Measurements from ENCODE around the gene PBX4.

PBX4 gene

GRCh38 chr19:19523177-19523576 lies 95.3 kb downstream of the PBX4 start:
- no peak for DNase-seq

DNA sequence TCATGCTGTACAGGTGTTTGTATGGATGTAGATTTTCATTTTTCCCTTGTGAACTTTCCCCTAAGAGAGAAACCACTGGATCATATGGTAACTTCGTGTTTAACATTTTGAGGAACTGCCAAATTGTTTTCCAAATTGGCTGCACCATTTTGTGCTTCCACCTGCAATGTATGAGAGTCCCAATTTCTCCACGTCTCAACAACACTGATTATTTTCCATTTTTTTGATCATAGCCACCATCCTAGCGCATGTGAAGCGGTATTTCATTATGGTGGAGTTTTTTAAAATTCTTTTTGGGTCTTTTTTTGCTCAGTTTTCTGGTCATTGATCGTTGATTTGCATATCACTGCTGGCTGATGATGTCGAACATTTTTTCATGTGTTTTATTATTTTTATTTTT lies 97.5 kb downstream of the PBX4 start:
- DNase-seq: no peak

- DNase-seq: no peak
Observed at GRCh38 chr19:19517235-19517619, 101.3 kb downstream of the PBX4 start.

GRCh38 chr19:19515642-19516519 lies 102.6 kb downstream of the PBX4 start, which contains the start of gene NDUFA13:
Gene NDUFA13 (plus strand): TSS chr19:19516225. CDS start chr19:19516239, 14 bp downstream.
- DNase-seq: peak; percentile 94

DNA sequence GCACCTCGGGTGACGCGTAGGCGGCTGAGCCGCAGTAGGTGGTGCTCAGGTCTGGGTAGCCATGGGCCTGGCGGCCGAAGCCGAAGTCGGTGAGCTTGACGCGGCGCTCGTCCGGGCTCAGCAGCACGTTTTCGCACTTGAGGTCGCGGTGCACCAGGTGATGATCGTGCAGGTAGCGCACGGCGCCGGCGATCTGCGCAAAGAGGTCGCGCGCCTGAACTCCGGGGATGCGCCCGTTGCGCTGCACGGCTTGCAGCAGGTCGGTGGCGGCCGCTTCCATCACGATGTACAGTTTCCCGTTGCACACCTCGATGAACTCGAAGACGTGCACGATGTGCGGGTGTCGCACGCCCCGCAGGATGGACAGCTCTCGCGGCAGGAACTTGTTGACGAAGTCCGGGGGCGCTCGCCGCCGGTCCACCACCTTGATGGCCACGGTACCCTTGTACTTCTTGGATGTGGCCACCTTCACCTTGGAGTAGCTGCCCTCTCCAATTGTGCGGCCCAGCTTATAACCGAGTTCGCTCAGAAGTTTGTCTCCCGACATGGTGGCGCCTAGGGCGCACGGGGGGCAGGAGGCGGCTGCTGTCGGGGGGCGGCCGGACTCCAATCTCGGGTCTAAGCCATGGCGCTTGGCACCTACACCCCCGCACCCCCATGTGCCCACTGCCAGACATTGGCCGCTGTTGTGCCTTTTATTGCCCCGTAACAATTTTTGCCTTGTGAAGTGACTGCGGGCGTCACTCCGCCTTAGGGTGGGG lies 103.4 kb downstream of the PBX4 start, which contains the start of gene TSSK6:
Gene TSSK6 (minus strand): TSS at position 668 of the 761 bp plus-strand sequence. CDS start 121 bp downstream, at position 547.
- DNase-seq: no peak

DNA sequence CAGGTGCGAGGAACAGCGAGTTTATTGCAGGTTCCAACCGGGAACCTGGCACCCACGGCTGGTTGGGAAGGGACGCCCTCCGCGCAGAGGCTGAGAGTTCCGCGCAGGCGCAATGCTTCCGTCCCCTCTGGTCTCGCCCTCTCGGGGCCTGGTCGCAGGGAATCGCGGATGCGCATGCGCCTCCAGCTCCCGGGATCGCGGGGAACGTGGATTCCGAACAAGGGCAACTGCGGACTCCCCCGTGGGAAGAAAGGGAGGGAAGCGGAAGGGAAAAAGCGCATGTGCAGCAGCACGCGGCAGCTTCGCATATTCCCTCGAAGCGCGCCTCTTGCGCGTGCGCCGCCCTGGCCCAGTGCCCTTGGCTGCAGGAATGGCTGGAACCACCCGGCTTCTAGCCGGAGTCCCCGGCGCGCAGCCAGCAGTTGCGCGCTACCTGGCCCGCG lies 104.3 kb downstream of the PBX4 start:
- peak; percentile 71 for DNase-seq

DNA sequence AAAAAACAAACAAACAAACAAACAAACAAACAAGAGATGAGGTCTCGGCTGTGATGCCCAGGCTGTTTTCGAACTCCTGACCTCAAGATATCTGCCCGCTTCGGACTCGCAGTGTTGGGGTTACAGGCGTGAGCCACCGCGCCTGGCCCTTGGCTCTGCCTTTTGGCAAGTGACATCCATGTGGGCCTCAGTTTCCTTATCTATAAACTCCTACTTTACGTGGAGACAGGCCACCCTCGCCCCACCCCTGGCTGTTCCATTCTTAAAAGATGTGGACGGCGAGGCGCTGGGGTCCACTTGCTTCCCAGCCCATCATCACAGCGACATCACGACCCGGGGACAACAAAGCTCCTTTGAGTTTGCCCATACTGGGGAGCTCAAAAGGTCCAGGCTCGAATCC lies 104.8 kb downstream of the PBX4 start:
- DNase-seq: no peak
